ENCODE measurements around the gene TBCC.

Gene TBCC

DNA sequence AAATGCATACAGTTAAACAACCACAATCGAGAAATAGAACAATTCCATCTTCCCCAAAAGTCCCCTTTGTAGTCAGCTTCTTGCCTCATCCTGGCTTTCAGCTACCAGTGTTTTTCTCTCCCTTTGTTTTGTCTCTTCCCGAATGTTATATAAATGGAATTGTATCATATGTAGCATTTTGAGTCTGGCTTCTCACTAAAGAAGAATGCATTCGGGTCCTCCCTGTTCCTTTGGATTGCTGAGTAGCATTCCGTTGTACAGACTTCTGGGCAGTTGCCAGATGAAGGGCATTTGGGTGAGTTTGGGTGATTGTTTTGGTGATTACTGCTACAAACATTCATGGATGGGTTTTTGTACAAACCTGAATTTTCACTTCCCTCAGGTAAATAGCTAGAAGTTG is 51.3 kb downstream of the TBCC start:
- no peak for DNase-seq (ENCODE audit: low read depth)

All from activated gamma-delta T cell treated with anti-CD3 and anti-CD28 coated beads, Interleukin-2, amount 50 U/mL, for 16 hours (primary cell).